GM21717 (cell line): ENCODE data around the gene CAMK2B.
A peak's percentile ranks its signal among the peaks of the same experiment; 100 is the strongest.

Experiments used
- ATAC-seq: cut with Tn5 transposase; IDR thresholded peaks from one replicate; pipeline ENCODE4 v1.9.1; 2021; ENCODE audit warnings: mild to moderate bottlenecking, moderate library complexity; ENCODE audit not compliant: unreplicated experiment

CAMK2B gene

DNA sequence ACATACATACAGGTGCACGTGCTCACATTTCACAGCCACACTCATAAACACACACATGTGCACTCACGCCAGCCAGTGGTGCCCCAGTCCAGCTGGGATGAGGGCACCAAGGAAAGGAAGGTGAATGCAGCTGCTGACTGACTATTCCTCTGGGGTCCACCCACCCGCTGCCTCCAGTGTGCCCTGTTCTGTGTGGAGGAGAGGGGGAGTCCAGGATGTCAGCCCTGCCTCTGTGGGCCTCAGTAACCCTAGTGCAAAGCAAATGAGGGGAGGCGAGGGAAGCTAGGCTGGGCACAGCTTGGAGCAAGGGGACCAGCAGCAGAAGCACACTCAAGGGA, 67.0 kb downstream of the CAMK2B start:
- ATAC-seq = no peak

DNA sequence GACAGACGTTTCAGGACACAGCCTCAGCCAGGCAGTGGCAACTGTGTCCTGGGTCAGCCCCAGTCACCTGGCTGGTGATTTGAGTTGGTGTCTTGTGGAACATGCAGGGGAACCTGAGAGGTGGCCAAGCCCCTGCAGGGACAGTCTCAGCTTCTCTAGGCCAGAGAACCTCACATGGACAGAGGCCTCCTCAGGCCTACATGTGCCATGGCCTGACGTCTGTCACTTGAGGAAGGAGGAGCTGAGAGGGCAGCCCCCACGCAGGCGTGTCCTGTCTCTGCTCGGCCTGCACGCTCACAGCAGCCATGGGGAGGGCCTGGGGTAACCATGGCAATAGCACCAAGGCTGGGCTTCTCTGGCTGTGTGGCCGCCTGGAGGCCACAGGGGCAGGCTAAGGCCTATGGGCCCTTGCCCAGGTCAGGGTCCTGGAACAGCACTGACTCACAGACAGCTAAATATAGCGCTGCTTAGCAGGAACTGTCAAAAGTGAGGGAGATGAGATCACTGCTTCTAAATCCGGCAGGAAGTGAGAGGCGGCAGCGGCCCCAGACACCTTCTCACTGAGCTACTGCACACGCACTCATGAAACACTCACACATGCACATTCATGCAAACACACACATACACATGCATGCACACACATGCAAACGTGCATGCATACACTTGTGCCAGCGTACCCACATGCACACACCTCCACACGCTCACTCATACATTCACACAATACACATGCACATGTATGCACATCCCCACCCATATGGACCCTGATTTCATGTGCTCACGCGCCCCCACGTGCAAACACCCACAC, 67.6 kb downstream of the CAMK2B start:
- ATAC-seq = peak; percentile 88

DNA sequence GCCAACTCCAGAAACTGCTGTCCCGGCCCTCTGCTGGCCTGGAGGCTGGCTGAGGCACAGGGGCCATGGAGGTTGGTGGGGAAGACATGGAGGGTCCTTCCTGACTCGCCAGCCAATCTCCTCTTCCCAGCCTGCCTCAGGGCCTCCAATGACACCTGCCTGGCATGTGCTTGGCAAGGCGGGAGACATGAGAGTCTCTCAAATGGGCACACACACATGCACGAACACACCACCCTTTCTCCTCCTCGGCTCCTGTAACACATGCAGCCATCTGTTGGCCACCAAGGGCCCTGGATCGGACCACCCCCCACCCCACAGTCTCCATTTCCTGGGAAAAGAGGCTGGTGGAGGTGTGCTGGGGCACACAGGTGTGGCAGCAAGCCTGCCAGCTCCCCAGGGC, 68.2 kb downstream of the CAMK2B start:
- no peak for ATAC-seq

DNA sequence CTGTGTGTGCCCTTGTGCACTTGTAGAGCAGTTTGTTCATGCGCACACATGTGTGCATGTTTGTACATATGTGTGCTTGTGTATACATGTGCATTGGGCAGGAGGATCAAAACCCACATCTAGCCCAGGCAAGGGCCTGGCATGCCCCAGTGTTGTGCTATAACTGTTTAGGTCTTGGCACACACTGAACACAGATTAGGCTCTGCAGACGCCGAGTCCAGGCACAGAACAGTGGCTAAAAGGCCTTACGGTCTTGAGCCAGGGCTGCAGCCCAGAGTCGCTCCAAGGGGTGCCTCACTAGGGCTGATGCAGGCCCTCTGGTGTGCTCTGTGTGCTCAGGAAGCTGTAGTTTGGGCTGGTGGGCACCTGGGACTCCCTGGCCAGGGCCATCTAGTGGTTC, 68.9 kb downstream of the CAMK2B start:
- ATAC-seq = no peak

DNA sequence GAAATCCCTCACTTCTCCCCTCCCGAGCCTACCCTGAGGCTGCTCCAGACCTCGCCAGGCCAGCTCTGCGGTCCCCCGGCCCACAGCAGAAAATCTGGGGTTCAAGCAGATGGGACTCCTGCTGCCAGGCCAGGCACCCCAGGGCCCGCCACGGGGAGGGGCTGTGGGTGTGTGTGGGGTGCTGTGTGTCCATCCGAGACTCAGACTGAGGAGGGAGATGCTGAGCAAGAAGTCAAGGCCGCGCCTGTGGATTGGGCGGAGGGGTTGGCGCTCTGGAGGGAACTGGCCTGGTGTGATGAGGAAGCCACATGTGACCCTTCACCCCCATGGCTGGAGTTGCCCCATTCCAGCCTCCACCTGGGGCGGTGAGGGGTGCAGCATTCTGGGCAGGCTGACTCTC, 73.5 kb downstream of the CAMK2B start:
- no peak for ATAC-seq

DNA sequence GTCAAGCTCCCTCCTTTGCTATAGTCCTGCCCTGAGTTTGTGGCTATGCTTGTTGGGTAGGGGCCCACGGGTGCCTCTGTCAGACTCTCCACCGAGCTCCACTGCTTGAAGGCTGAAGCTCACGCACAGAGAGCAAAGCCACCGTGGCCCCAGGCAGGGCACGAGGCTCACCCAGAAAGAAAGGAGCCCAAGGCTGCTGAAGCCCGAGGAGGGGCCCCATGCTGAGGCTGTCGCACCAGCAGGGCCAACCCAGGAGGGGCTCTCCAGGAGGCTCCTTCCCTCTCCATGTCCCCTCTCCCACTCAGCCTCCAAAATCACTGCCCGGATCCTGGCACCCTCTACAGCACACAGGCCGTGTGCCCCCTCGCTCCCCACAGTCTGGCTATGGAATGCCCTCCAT, 74.1 kb downstream of the CAMK2B start:
- ATAC-seq = no peak

DNA sequence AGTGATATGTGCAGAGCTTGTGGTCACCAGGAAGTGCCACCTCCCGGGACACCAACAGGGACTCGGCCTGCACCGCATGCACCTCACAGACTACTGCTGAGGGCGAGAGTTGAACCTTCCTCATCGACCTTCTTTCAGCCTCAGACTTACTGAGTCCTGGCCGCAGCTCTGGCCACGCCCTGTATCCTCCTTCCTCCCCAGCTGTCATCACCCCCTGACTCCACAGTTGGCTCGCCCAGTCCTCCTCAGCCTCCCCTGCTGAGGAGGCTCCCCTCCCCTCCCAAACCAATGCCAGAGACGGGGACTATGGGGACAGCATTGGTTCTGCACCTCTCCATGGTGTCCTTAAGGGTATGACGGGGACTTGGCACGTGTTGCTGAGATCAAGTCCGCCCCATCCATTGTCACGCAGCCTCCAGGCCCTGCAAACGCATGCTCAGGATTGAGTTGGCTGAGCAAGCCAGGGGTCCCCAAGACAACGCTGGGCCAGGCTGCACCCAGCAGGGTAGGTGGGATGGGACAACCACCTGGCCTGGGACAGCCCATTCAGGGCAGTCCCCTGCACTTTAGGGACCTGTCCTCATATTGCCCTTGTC, 75.7 kb downstream of the CAMK2B start:
- no peak for ATAC-seq

DNA sequence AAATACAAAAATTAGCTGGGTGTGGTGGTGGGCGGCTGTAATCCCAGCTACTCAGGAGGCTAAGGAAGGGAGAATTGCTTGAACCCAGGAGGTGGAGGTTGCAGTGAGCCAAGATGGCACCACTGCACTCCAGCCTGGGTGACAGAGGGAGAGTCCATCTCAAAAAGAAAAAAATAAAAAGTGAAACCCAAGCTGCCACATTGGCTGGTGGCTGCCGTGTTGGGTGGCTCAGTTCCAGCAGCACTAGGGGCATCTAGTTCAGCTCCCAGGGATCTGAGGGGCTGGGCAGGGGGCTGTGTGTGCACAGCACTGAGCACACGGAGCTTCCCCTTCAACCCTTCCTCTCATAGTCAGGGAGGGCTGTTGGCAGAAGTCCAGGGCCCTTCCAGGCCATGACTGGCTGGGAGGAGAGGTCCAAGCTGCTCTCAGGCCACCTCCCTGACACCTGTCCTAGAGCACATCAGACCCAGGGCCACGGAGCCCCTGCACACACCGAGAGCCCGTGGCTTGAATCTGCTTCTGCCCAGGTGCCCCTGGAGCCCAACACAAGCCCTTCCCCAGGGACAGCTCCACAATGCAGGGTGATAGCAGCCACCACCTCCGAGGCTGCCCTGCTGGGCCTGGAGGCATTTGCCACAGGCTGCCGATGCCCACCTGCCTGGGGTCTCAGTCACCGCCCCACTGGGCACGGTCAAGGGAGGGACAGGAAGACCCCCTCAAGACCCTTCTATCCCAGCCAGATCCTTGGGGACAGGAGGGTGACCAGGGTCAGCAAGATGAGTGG, 77.3 kb downstream of the CAMK2B start:
- no peak for ATAC-seq

DNA sequence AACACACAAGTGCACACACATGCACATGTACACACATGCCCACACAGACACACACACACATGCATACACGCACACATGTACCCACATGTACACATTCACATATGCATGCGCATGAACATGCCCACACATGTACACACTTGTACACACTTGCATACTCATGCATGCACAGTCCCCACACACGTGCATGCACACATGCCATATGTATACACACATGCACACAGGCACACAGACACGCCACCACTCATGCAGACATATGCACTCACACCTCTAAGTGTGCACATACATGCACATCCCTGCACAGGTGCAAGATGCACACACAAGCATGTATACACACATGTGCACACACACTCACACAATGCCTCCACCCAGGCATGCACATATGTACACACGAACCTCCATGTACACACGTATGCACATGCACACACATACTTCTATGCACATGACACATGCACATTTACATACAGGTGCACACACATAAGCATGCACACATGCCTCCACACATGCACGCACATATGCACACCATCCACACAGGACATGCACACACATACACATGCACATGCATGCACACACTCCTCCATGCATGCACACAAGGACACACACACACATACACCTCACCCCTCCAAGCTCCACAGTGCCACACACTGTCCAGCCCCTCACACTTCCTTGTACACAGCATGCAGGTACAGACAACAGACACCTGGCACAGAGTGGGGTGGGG, 78.8 kb downstream of the CAMK2B start:
- ATAC-seq = no peak

DNA sequence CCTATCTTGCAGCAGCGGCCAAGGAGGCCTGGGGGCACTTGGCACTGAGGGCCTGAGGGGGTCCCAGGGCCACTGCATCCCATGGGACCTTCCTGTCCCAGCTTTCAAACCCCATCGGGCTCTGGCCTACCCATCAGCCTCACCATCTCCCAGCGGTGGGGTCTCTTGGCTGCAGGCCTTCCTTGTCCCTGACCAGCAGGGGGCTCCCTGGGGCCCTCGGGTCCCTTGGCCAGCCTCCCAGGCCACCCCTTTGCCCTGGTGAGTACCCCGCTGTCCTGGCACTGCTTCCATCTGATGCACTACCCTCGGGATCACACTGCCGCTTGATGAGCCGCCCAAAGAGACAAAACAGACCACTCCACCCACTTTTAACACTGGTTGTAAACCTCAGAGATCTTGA, 81.1 kb downstream of the CAMK2B start:
- no peak for ATAC-seq

DNA sequence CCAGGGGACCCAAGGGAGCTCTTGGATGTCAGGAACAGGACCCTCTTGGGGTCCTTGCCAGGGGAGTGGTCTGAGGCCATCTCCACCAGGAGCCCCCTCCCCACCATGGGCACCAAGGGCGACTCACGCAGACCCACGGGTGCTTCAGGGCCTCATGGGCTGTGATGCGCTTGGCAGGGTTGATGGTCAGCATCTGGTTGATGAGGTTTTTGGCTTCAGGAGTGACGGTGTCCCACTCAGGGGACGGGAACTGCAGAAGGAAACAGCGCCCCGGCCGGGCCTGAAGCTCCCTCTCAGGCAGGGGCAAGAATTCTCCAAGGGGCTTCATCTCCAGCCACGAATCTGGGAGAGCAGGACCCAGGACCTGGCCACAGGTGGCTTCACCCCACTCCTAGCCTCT, 83.3 kb downstream of the CAMK2B start:
- ATAC-seq = no peak

DNA sequence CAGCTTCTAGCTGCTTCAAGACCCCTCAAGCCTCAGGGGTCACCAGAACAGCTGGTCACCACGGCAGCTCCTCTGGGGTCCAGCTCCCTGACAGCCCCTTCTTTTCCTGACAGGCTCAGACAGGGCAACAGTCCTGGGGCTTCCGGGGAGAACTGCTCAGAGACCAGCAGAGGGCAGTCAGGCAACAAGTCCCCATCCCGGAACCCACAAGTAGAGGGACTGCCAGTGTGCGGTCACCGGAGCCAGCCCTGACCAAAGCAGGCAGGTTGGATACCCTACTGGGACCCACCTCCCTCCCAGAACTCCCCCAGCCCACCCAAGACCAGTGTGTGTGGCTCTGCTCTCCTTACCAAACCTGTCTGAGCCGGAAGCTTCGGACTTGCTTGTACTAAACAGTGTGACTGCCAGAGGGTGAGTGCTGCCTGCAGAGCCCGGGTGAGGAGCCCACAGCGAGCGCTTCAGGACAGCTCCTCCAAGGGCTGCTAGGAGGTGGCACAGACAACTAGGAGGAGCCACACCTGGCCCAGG, 84.3 kb downstream of the CAMK2B start:
- no peak for ATAC-seq

DNA sequence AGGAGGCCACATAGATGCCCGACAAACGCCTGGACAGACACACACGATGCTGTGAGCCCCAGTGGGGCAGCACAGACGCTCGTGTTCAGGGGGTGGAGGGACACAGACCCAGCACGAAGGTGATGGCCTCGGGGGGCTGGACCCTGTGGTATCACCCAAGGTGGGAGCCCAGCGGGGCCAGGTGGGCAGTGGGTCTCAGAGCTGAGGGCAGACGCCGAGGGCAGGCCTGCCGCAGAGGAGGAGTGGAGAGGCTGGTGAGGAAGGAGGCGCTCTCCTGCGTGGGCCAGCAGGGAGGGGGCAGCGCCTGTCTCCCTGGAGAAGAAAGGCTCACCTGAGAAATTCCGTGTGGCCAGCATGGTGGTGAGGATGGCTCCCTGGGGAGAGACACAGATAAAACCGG, 85.0 kb downstream of the CAMK2B start:
- no peak for ATAC-seq

DNA sequence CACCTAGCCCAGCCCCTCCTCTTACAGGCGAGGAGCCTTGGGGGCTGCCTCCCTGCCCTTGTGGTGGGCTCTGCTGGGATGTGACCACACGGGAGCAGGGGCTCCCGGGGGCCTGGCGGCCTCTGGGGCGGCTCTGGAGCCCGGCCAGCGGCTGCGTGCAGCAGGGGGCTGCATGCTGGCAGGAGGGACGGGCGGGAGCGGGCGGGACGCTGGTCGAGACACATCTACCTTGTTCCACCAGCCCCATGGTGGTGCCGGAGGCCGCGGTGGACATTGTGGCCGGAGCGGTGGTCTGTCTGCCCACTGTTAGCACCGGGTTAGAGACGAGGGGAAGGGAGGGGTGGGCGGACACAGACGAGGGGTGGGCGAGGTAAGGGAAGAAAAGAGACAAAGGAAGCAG, 86.0 kb downstream of the CAMK2B start:
- ATAC-seq = no peak

DNA sequence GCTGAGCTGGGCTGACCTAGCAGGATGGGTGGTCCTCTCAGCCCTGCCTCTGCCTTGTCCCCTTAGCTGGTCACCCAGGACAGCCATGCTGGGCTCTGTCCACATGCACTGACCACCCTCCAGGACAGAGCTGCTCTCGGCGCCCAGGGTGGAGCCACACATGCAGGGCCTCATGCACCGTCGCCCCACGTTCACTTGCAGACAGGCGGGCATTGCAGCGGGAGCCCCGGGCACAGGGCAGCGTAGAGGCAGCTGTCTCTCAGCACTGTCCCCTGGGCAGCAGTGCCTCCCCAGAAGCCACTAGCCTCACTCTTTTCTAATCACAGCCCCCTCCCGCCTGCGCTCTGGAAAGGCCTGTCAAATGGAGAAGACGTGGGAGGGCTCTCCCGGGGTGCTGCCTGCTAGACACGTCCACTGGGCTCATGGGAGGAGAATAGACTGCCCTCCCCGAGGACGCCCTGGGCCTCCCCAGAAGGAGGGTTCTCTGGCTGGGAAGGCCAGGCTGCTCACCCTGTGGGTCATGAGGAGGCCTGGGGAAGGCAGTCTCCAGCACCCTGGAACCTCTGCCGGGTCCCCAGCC, 87.2 kb downstream of the CAMK2B start:
- no peak for ATAC-seq

DNA sequence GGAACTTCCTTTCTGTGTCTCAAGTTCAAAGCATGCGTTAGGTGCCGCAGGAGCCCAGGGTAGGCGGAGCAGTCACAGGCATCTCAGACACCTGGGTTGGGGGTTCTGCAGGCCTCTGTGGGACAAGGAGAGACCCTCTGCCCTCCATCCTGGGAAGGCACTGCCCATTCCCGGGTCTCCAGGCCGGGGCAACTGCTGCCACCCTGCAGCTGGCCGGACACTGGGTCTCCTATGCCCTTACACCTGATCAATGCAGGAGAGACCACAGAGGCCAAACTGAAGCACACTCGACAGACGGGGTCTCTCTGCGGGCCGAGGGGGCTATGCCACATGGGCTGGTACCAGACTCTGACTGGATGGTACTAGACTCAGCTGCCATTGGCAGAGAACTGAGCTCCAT, 87.7 kb downstream of the CAMK2B start:
- ATAC-seq = no peak

DNA sequence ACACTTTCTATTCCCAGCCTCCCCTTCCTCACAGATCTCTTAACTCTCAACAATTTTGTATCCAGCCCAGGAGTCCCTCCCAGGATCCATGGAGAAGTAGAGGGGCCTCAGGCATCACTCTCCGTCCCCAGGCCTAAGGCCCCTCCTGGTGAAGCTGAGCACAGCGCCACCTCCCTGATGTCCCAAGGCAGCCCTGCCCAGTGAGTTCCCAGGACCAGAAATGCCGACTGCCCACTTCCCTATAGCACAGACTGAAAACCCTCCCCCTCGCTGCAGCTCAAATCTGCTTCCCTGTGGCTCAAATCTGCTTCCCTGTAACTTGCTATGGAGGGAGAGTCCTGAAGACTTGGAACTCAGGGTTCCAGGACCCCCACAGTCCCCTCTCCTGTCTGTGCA, 89.1 kb downstream of the CAMK2B start:
- no peak for ATAC-seq

DNA sequence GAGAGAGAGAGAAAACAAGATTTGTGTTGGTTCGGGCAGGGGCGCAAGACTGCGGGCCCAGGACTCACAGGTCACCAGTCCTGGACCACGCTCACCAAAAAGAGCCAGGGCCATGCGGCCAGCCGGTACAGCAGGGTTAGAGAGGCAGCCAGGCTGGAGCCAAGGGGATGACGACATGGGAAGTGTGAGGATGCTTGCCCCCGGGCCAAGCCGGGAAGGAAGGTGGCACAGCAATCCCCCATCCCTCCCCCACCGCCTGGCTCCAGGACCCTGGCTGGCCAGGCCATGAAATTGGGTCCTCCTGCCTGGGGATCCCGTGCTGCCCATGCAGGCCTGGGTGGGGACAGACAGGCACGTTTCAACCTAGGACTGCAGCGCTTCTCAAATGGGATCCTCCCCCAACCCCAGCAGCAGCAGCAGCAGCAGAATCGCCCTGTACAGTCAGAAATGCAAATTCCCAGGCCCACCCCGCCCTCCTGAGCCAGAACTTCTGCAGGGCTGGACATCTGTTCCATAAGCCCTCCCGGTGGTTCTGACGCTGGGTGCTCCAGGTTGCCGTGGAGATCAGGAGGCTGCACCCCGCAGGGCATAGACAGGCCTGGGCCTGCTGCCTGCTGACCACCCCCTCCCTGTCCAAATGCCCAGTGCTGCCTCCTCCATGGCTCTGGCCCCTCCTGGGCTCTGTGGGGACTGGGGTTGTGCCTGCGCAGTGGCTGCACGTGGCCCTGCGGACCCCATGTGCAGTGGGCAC, 89.6 kb downstream of the CAMK2B start:
- ATAC-seq = no peak

DNA sequence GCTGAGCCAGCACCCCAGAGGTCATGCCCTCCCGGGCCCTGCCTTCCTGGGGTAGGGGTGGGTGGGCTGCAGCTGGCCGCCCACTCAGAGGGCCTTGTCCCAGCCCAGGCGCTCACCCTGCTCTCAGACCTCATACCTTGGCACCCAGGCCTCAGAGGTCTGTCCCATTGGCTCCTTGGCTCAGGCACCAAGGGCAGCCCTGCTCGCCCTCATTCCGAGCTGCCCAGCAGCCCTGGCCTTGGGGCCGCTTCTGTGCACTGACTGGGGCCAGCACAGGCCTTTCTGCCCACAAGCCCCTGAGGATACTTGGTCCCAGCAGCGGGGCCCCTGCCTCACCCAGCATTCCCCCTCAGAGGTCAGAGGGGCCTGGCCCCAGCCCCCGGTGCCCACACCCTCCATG, 90.3 kb downstream of the CAMK2B start:
- no peak for ATAC-seq
